Measurements from ENCODE around the gene TBC1D5. TPM values are rescaled to one million over a fixed set of nuclear protein-coding genes. Genes with fewer than 3 reads are reported as not detected.

Gene TBC1D5
- total and polyA plus RNA-seq, 2 of the 8 experiments (the other 6 are each of a cell fraction or from before 2014, with no cell fraction given) = 11.0 to 22.9 TPM

GRCh38 chr3:17588422-17588821 lies 154.0 kb downstream of the TBC1D5 start (continued):
- no peak for TF ChIP-seq CTCF (IDR thresholded peaks at IDR 0.05; ENCODE audit: control extremely low read depth in 1 of 3, insufficient read depth in 1 of 3, low read depth in 1 of 3, low read length in 3 of 3)
- TF ChIP-seq CHD1 (IDR thresholded peaks at IDR 0.05; ENCODE audit: low read depth, low read length) = no peak
- TF ChIP-seq SP4 (IDR thresholded peaks at IDR 0.05; ENCODE audit: low read length) = no peak
- TF ChIP-seq, protein P1, sequence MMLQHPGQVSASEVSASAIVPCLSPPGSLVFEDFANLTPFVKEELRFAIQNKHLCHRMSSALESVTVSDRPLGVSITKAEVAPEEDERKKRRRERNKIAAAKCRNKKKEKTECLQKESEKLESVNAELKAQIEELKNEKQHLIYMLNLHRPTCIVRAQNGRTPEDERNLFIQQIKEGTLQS (IDR thresholded peaks at IDR 0.05; ENCODE audit: insufficient read depth, low read depth, low read length) = no peak
